DLD1 (cell line): ENCODE data around the gene PPT2.
"Not testable (repeated sequence)": the region's sequence is repeated elsewhere in the genome, so short reads cannot be mapped to it uniquely, and the experiment has no call there.

Experiments
- in situ Hi-C: cut with HindIII; loops from 2 replicates; pipeline ENCODE4 v1.10.0; 2017; ENCODE audit warnings: low sequenced_read_pairs

PPT2 gene

DNA sequence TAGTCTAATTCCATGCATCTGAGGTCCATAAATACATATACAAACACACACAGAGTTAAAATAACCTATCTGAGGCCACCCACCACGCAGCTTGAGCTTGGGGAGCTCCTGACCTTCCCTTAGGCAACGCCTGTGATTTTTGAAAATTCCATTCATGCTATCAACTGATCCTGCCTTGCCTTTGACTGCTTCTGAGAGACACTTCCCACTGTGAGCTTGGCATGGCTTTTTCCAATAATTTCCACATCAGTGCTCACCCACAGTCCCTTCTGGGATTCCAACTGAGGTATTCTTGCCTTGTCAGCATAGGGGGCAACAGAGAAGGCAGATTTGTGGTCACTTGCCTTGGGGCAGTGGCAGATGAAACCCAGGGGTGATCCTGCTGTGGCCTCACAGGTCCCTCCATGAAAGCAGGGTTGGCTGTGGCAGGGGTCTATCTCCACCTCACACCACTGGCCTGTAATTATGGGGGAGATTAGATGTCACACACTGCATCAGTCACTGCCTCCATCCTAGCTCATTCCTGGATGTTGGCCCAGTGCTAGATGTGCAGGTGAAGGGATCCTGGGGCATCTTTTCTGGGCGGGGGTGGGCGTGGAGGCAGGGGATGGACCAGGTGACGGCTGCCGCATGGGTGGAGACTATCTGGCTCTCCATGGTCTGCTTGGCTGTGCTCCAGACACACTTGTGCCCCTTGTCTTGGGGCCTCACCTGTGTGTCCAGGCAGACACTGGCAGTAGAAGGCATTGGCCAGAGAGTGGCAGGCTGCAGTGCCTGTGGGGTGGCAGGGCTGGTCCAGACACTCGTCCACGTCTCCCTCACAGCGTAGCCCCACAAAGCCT is 49.7 kb downstream of the PPT2 start:
- in situ Hi-C loops: no loop called here

DNA sequence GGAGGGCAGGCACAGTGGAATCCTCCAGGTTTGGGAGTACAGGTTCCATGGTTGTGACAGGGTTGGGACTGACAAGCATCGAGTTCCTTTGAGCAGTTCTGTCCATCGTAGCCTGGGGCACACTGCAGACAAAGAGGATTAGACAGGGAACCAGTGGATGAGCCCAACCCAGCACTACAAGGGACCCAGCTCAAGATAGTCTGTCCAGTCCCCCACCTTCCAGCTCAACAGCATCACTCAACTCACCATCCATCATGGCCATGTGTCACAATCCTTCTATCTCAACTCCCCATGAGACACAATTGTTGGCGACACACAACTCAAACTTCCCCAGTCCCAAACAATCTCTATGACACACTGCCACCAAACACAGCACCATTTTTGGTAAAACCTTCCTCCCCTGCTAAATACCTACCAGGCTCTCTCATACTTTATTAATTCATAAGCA is 50.4 kb downstream of the PPT2 start:
- in situ Hi-C loops: no loop called here

DNA sequence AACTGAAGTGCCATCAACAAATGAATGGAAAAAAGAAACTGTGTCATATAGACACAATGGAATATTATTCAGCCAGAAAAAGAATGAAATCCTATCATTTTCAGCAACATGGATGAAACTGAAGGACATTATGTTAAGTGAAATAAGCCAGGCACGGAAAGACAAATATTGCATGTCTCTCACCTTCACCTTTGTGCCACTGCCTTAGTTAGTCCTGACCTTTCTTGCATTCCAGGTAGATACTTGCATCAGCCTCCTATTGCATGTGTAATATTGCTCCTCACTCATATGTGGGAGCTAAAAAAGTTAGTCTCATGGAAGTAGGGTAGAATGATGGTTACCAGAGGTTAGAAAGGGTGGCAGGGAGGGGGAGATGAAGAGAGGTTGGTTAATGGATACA is 55.1 kb downstream of the PPT2 start:
- in situ Hi-C loops: no loop called here

DNA sequence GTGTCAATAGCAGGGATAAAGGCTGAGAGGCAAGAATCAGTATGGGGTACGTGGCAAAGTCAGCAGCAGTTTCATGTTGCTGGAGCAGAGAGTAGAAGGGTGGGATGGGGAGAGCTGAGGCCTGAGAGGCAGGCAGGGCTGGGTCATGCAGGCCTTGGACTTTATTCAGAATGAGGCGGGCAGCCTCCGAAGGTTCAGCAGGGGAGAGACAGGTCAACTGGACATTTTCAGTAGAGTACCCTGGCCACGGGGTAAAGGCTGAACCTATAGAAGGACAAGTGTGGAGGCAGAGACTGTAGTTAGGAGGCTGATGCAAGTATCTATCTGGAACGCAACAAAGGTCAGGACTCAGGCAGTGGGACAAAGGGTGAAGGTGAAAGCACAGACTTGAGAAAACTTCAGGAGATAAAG is 56.3 kb downstream of the PPT2 start:
- in situ Hi-C loops: no loop called here

DNA sequence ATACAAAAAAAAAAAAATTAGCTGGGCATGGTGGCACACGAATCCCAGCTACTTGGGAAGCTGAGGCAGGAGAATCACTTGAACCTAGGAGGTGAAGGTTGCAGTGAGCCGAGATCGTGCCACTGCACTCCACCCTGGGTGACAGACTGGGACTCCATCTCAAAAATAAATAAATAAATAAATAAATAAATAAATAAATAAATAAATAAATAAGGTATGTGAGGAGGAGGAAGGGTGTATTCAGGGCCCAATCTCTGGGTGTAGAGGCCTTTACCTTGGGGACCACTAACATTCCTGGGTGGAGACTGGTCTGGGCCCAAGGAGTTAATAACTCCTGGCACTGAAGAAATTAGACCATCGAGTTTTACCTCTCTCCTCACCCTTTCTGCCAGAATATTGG is 57.5 kb downstream of the PPT2 start:
- in situ Hi-C loops: not testable (repeated sequence)

DNA sequence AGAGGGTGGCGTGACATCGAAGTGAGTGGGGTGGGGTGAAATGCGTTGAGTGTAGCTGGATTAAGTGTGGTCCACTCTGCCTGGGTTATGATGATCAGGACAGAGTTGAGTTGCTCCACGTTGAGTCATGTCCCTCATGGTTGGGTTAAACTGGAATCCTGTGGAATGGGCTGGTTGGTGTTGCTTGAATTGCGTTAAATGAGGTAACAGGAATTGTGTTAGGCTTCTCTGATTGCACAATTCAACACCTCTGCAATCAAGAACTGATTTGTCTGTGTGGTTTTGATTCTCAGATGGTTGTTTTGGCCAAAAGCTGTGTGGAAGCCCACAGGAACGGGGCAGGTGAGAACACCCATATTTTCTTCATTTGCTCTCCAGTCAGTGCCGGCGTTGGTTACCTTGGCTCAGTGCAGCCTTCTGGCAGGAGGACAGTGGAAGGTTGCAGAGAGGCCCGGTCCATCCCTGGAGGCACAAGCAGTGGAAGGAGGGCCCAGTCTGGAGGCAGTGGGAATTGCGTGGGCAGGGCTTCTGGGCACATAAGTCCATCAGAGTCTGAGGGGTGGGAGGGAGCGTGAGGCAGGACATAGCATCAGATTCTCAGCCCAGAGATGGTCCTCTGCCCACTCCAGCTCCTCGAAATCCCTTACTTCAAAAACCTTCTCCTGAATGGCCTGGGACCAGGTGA is 58.3 kb downstream of the PPT2 start:
- in situ Hi-C loops: no loop called here
